Measurements from ENCODE around the gene TRPV2.

DNA sequence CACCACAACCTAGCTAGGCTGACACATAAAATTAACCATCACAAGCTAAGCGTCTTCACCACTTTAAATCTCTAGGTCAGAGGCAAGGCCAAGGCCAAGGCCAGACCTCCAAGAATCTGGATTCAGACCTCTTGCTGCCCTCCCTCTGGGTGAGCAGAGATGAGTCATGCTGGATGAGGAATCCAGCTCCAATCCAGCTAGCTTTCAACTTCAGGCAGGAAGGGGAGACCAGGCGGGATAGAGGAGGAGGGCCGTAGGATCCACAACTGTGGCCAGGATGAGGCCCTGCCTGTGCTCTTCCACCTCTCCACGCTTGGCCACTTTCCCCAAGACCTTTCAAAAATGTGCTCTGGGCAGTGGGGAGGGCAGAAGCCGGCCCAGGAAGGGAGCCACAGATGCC lies 61.9 kb downstream of the TRPV2 start:
- TF ChIP-seq, protein P1, sequence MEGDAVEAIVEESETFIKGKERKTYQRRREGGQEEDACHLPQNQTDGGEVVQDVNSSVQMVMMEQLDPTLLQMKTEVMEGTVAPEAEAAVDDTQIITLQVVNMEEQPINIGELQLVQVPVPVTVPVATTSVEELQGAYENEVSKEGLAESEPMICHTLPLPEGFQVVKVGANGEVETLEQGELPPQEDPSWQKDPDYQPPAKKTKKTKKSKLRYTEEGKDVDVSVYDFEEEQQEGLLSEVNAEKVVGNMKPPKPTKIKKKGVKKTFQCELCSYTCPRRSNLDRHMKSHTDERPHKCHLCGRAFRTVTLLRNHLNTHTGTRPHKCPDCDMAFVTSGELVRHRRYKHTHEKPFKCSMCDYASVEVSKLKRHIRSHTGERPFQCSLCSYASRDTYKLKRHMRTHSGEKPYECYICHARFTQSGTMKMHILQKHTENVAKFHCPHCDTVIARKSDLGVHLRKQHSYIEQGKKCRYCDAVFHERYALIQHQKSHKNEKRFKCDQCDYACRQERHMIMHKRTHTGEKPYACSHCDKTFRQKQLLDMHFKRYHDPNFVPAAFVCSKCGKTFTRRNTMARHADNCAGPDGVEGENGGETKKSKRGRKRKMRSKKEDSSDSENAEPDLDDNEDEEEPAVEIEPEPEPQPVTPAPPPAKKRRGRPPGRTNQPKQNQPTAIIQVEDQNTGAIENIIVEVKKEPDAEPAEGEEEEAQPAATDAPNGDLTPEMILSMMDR (IDR thresholded peaks at IDR 0.05; ENCODE audit: low read depth, low read length, missing input control), result no peak
- TF ChIP-seq, protein P2, sequence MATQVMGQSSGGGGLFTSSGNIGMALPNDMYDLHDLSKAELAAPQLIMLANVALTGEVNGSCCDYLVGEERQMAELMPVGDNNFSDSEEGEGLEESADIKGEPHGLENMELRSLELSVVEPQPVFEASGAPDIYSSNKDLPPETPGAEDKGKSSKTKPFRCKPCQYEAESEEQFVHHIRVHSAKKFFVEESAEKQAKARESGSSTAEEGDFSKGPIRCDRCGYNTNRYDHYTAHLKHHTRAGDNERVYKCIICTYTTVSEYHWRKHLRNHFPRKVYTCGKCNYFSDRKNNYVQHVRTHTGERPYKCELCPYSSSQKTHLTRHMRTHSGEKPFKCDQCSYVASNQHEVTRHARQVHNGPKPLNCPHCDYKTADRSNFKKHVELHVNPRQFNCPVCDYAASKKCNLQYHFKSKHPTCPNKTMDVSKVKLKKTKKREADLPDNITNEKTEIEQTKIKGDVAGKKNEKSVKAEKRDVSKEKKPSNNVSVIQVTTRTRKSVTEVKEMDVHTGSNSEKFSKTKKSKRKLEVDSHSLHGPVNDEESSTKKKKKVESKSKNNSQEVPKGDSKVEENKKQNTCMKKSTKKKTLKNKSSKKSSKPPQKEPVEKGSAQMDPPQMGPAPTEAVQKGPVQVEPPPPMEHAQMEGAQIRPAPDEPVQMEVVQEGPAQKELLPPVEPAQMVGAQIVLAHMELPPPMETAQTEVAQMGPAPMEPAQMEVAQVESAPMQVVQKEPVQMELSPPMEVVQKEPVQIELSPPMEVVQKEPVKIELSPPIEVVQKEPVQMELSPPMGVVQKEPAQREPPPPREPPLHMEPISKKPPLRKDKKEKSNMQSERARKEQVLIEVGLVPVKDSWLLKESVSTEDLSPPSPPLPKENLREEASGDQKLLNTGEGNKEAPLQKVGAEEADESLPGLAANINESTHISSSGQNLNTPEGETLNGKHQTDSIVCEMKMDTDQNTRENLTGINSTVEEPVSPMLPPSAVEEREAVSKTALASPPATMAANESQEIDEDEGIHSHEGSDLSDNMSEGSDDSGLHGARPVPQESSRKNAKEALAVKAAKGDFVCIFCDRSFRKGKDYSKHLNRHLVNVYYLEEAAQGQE (IDR thresholded peaks at IDR 0.05), result no peak
- TF ChIP-seq TAF1 (conservative IDR thresholded peaks at IDR 0.05), result no peak
- peak; percentile 68 to 78 for TF ChIP-seq JUND (IDR thresholded peaks at IDR 0.05)
- no peak for TF ChIP-seq RAD21 (IDR thresholded peaks at IDR 0.05)
- TF ChIP-seq, protein P3, sequence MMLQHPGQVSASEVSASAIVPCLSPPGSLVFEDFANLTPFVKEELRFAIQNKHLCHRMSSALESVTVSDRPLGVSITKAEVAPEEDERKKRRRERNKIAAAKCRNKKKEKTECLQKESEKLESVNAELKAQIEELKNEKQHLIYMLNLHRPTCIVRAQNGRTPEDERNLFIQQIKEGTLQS (IDR thresholded peaks at IDR 0.05), result no peak
- no peak for TF ChIP-seq FOXA1 (IDR thresholded peaks at IDR 0.05)
- TF ChIP-seq RXRA (IDR thresholded peaks at IDR 0.05), result no peak
- no peak for TF ChIP-seq GABPA (IDR thresholded peaks at IDR 0.05 in 1 of 2, conservative IDR thresholded peaks at IDR 0.05 in 1 of 2)
- no peak for TF ChIP-seq SP1 (IDR thresholded peaks at IDR 0.05)
- TF ChIP-seq EGR1 (IDR thresholded peaks at IDR 0.05; ENCODE audit: low read depth in 2 of 2), result no peak
- TF ChIP-seq, protein P4, sequence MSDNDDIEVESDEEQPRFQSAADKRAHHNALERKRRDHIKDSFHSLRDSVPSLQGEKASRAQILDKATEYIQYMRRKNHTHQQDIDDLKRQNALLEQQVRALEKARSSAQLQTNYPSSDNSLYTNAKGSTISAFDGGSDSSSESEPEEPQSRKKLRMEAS (IDR thresholded peaks at IDR 0.05), result no peak
